Left lung (tissue), 8 donors: Measurements from ENCODE around the gene CRYGD. TPM values are rescaled to one million over a fixed set of nuclear protein-coding genes. Genes with fewer than 3 reads are reported as not detected.

ENCODE experiments used
- polyA plus RNA-seq, 6 donors: library from polyadenylated mRNA; unstranded; fragments of 120-200 nt; gene quantifications; one replicate each; pipeline ENCODE4 v1.2.1, GENCODE V29; 2013; ENCODE audit not compliant: insufficient read length in 6 of 6
- total RNA-seq, 2 donors: library from RNA; stranded (reverse); fragmentation: NEBNext Ultra II Directional; extraction: Animal tissue kit (Norgen Biotek cat#: 25700); gene quantifications; one replicate each; pipeline ENCODE4 v1.2.1, GENCODE V29; 2021
- donor health status: DM: no; HTN: yes; CAD: no.
- donor health status: DM: no; HTN: no; CAD: no.

The CRYGD gene
- total and polyA plus RNA-seq, 8 donors: 0.24 TPM; not detected in 7

Other genes starting within 250 kb of the CRYGD start
- 10 to 100 TPM; 15.1 to 16.0 TPM for gene PLEKHM3, start 99.0 kb downstream of the CRYGD start, total RNA-seq
- gene PLEKHM3, start 99.0 kb downstream of the CRYGD start, polyA plus RNA-seq: 10 to 100 TPM; 14.4 to 17.9 (median 16.5) TPM
- gene CRYGC, start 5.3 kb upstream of the CRYGD start, total RNA-seq: not detected
- not detected for gene CRYGC, start 5.3 kb upstream of the CRYGD start, polyA plus RNA-seq
- gene CRYGB, start 21.6 kb upstream of the CRYGD start, total RNA-seq: not detected
- not detected for gene CRYGB, start 21.6 kb upstream of the CRYGD start, polyA plus RNA-seq
- not detected for gene CRYGA, start 39.1 kb upstream of the CRYGD start, total RNA-seq
- not detected for gene CRYGA, start 39.1 kb upstream of the CRYGD start, polyA plus RNA-seq
- not detected for gene C2orf80, start 65.5 kb upstream of the CRYGD start, total RNA-seq
- gene C2orf80, start 65.5 kb upstream of the CRYGD start, polyA plus RNA-seq: not detected
- 100 to 1,000 TPM; 145 to 213 TPM for gene IDH1, start 130.5 kb upstream of the CRYGD start, total RNA-seq
- 100 to 1,000 TPM in 1 of 6 donors, 10 to 100 TPM in 5; 79.7 to 100 (median 88.7) TPM for gene IDH1, start 130.5 kb upstream of the CRYGD start, polyA plus RNA-seq
- gene PIKFYVE, start 141.7 kb upstream of the CRYGD start, total RNA-seq: 10 to 100 TPM; 23.8 to 31.6 TPM
- 10 to 100 TPM; 25.3 to 29.1 (median 26.7) TPM for gene PIKFYVE, start 141.7 kb upstream of the CRYGD start, polyA plus RNA-seq